NCI-H748 (cell line): ENCODE data around the gene KIFC1.

Experiments
- DNase-seq: peaks from one replicate; lab custom pipeline; 2025; ENCODE audit not compliant: unreplicated experiment; lab: John Stamatoyannopoulos, UW

The KIFC1 gene

DNA sequence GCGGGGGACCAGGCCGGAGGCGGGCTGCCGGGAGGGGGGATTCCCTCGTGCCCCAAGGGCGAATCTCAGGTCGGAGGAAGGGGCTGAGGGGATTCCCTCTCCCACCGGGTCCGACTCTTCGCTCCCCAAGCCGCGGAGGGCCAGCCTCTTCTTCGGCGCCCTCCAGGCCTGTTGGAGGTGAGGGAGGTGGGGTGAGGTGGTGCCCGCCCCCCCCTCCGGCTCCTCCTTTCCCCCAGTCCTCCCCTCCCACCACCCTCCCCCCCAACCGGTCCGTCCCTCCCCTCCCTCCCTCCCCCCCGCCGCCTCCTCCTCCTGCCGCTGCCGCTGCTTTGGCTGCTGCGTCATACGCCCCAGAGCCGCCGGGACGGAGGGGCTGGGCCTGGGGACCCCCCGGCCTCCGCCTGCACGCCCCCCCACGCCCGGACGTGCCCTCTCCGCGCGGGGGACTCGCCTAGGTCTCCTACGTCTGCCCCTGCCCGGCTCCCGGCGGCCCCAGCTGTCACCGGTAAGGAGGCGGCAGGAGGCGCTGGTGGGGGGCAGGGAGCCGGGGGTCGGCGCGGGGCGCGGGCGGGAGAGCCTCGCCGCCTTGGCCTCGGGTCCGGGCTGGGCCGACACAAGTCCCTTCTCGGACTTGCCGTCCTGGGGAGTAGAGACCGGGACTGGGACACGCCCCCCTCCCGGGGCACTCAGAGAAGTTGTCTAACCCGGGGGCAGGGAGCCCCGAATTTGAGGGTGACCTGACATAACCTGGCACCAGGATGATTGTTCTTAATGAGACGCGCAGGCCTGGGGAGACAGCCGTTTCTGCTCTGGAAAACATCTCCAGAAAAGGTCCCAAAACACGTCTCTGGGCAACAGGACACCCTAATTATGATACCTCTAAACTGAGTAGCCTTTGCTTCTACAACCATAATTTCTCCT is 19.3 kb downstream of the KIFC1 start, which contains the start of gene PHF1:
PHF1 (plus strand) TSS at position 304 of the 921 bp plus-strand sequence. CDS start 1,250 bp downstream, outside the sequence.
- DNase-seq = no peak

DNA sequence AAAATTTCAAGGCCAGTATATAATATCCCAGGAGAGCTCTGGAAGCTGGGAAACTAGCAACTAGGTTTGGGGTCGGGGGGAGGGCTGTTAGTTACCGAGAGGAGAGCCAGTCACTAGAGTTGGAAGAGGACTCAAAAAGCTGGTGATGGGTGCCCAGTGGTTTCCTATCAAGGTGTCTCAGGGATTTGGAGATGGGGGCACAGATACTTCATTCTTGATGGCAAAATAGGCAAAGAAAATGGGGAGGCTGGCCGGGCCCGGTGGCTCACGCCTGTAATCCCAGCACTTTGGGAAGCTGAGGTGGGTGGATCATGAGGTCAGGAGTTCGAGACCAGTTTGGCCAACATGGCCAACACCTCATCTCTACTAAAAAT is 20.0 kb downstream of the KIFC1 start:
- DNase-seq = no peak

DNA sequence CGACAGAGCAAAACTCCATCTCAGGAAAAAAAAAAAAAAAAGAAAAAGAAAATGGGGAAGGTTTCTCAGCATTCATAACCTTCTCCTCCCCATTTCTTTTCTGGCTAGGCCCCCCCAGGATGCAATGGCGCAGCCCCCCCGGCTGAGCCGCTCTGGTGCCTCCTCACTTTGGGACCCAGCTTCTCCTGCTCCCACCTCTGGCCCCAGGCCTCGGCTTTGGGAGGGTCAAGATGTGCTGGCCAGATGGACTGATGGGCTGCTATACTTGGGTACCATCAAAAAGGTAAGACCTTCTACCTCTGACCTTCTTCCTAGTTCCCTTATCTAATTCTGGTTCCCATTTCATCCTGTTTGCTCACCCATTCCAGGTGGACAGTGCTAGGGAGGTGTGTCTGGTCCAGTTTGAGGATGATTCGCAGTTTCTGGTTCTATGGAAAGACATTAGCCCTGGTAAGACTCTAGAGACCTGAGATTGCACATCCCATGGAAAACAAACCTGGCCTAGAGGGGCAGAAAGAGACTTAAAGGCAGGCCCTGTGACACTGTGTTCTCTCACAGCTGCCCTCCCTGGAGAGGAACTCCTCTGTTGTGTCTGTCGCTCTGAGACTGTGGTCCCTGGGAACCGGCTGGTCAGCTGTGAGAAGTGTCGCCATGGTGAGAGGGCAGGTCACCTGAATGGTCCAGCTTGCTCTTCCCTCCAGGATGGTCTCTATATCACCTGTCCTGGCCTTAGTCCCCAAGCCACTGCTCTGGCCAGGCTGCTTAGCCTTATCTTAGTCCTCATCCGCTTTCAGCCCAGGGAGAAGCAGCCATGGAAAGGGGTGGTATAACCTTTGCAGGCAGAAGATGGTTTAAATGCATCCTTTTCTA is 20.8 kb downstream of the KIFC1 start:
- no peak for DNase-seq

DNA sequence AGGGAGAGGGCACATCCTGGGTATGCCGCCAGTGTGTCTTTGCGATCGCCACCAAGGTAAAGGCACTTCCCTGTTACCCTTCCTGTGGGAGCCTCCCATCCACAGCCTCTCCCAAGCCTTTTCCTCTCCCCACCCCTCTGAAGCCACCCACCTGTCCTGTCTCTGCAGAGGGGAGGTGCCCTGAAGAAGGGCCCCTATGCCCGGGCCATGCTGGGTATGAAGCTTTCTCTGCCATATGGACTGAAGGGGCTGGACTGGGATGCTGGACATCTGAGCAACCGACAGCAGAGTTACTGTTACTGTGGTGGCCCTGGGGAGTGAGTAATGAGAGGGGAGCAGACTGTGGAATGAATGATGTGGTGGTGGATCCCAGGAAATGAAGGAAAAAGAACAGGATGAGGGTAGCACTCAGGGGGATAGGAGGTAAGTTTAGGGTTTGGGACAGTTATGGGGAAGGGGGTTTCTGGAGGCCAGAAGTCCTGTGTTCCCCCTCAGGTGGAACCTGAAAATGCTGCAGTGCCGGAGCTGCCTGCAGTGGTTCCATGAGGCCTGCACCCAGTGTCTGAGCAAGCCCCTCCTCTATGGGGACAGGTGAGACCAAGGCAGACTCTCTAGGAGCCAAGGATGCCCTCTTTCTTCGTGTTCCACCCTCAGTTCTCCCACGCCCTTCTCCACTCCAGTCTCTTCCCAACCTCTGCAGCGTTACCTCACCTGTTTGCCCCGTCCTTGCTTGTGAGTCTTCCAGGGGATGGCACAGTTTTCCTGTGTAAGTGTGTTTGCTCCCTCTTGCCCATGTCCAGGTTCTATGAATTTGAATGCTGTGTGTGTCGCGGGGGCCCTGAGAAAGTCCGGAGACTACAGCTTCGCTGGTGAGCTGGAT is 21.9 kb downstream of the KIFC1 start:
- no peak for DNase-seq

DNA sequence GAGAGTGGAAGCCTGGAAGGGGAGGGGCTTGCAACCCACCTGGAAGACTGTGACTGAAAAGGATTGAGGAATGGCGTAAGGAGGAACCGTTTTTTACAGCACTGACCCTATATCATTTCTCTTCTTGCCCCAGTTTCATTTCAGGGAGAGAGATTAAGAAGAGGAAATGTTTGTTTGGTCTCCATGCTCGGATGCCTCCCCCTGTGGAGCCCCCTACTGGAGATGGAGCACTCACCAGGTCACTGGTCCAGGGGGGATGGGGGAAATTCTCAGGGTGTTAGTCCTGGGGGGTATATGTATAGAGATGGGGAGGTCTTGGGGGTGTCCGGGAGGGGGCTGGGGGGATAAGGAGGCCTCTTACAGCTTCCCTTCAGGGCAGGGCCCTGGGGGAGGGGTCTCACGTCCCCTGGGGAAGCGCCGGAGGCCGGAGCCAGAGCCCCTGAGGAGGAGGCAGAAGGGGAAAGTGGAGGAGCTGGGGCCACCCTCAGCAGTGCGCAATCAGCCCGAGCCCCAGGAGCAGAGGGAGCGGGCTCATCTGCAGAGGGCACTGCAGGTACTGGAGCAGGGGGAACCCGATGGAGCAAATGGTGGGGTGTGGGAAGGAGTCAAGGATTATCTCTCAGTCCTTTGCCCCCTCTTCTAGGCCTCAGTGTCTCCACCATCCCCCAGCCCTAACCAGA is 23.1 kb downstream of the KIFC1 start:
- no peak for DNase-seq

DNA sequence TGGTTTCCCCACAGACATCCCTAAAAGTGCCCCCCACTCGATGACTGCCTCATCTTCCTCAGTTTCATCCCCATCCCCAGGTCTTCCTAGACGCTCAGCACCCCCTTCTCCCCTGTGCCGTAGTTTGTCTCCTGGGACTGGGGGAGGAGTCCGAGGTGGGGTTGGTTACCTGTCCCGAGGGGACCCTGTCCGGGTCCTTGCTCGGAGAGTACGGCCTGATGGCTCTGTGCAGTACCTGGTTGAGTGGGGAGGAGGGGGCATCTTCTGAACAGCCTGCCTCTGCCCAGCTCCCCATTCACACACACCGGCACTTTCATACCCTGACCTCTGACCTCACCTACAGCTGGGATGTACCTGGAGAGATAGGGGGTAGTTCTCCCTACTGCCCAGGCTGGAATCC is 24.2 kb downstream of the KIFC1 start:
- DNase-seq = no peak

DNA sequence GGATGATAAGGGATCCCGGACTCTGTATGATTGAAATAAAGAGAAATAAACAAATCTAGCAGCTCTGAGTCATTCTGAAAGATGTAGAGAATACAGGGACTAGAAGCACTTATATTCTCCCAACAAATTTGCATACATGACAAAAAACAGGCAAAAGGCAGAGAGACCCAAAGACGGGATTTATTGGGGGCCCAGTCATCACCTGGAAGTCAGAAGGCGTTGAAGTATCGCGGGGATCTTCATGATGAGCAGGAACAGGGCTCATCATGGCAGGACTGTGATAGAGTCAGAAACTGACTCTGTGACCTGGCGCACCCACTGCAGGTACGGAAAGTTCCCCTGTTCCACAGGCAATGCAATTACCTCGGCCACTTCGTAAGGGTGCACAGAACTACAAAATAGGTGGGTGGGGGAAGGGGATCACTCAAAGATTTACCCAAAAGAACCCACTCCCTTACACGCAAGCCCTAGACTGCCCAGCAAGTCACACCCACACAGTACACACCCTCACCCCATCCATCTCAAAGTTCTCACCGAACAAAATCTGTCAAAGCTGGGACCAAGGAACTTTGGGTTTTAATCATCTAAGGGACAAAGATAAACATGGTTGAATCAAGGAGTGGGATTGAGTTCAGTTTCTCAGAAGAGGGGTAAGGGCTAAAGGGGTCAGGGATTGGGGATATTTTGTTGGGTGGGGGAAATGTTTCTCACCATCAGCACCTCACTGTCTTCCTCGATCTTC is 24.9 kb downstream of the KIFC1 start:
- no peak for DNase-seq

DNA sequence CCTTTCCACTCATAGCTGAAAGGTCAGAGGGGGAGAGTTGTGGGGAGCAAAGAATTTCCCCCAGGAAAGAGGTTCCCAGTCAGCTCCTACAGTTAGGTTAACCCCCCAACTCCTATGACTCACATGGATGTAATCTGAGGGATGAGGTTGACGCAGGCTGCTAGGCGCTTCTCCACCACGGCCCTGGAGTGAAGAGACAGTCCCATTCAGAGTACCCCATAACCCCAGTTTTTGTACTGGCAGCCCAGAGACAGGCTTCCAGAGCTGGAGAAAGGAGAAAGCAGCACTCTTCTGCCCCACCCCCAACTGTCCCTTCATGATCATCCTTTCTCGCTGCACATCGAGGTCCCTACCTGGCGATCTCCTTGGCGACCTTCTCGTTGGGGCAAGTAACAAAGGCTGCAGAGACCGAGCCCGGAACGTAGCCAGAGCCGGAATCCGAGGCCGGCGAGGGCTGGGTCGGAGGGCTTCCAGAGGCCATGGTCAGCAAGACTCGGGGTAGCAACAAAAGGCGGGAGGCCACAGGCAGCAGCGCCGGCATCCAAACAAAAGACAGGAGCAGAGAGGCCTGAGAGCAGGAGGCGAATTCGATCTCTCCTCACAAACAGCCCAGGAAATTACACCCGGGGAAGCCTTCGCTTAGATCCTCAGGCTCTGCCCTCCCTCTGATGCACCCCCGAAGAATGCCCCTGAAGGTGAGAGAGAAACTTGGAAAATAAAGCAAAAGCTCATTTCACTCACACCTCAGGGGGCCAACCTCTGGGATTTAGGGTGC is 25.7 kb downstream of the KIFC1 start:
- peak; percentile 76 for DNase-seq

DNA sequence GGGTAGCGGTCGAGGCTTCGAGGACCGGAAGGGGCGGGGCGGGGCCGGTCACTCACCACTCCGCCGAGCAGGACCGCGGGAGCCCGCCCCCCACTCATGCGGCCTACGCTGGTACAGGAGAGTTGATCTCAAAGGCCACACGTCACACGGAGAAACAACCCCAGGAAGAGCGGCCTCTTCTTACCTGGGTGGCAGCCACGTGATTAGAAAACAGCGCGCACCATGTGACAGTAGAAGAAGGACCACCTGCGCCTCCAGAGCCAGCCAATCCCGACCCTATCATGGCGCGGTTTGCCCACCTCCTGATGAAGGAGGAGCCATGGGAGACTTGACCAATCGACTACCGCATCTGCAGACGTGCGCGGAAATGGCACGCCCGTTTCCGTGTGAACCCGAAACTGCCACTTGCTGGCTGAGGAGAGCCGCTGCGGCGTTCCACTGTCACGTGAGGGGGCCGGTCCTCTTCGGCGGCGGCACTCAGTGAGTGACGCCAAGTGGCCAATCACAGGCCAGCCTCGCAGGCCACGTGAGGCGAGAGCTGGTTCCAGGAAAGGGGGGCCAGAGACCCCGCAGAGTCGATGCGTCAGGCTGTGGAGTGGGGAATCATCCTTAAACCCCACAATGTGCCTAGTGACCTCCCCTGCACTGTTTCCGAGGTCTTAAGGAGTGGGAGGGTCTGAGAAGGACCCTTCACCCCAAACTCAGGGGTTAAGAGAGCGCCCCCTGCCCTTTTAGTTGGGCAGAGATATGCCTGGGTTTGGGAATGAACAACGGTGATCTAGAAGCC is 26.5 kb downstream of the KIFC1 start, which contains the start of gene CUTA:
CUTA (minus strand) TSS at position 205 of the 787 bp plus-strand sequence; CDS start at position 98, 107 bp downstream.
- peak; percentile 100 for DNase-seq

DNA sequence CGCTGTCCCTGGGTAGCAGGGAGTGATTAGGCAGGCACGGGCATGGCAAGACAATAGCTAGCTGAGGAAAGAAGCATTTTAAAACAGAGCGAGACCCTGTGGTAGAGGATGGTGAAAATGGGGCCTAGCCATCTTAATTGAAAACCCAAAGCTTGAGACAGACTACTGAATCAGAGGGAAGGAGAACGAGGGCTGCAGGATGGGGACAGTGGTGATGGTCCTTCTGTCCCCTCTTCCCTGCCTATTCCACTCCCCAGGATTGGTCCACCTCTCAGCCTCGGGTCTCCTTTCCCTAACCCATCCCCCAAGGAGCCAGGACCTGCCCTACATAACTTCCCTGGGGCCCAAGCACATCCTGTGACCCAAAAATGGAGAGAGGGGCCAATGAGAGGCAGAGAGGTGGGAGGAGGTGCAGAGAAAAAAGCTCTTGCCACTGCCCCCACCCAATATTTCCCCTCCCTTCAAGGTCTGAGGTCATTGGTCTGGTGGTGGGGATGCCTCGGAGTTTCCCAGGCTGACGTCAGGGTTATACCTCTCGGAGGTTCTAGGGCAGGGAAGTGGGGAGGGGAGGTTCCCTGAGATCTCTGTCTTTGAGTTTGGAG is 27.2 kb downstream of the KIFC1 start:
- no peak for DNase-seq

DNA sequence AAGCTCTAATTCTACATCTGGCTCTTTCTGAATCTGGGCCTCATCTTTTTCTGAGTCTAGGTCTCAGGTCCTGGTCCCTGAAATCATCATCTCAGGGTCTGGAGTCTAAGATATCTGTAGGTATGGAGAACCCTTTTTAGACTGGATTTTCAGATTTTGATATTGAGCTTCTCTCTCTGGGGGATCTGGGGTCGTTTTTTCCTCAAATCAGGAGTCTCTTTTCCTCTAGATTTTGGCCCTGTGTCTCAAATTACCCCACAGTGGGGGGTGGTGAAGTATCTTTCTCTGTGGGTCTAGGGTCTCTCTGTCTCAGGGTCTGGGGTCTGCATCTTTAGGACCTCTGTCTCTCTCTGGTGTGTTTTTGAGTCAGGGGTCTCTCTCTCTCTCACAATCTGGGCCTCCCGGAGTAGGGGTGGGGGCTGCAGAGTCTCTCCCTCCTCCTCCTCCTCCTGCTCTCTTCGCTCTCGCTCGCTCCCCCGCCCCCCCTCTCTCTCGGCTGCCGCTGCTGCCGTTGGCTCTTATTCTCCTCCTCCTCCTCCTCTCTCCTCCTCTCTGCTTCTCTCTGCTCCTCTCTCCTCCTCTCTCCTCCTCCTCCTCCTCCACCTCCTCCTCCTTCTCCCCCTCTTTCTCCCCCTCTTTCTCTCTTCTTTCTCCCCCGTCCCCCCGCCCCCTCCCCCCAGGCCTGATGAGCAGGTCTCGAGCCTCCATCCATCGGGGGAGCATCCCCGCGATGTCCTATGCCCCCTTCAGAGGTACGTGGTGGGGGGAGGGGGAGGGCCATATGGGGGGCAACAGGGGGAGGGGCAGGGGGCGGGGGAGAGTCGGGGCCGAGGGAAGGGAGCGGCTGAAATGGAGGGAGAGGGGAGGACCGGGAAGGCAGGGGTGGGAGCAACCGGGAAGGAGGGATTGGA is 28.2 kb downstream of the KIFC1 start, which contains the start of gene SYNGAP1:
SYNGAP1 (plus strand) TSS at position 486 of the 911 bp plus-strand sequence; CDS start at position 686, 200 bp downstream.
- peak; percentile 76 for DNase-seq

DNA sequence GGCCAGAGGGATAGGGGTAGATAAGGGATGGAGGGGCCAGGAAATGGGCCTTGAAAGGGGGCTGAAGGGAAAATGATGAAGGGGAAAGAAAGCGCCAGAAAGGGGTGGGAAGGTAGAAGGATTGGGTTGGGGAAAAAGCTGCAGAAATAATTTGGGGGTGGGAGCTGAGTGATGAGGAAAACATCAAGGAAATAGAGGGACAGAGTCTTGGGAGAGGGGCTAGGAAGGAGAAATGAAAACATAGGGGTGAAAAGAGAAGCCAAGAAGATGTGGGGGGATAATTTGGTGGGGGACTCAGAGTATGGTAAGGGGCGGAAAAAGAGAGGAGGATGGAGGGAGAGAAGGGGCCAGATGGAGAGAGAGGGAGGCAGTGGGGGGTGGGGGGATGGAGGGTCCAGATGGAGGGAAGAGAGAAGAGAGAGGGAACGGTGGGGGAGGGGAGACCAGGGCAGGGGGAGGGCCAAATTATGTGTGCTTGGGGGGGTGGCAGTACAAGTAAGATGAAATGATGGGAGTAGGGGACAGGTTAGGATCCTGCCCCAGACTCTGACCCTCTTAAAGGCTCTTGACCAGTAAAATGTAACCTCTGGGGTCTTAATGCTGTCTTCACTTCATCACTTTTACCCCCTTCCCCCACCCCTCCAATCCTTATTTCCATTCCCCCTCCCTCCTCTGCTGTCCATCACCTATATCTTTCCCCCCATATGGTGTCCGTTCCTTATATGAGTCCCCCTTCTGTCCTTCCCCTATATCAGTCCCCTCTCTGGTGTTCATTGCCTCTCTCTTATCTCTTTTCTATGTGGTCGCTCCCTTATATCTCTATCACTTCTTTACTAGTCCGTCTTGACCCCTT is 29.1 kb downstream of the KIFC1 start:
- DNase-seq = peak; percentile 31

DNA sequence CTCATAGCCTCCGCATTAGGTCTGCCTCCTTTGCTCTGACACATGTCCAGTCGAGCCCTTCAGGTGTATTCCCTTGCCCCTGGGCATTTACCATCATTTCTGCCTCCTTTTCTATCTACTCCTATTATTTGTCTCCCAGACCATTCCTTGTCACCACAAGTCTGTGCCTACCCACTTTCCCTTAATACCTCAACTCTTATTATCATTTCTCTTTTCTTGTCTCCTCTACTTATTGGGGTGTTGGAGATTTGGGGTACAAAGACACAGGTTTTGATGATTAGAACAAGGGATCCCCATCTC is 29.7 kb downstream of the KIFC1 start:
- DNase-seq = no peak

DNA sequence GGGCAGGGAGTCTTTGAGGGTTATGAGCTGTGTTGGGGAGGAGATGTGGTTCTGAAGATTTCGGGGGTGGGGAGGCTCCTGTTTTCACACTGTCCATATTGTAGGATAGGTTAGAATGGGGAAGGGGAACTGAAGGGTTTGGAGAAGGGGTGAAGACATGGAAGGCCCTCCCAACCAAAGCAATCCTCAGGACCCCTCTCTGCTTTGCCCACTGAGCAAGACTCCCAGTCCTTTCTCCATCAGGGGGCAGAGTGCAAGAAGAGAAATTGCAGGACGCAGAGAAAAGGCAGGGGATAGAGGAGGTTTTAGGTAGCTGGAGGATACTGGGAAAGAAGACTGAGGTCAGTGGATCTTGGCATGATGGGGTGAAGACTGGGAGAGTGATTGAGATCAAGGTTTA is 32.2 kb downstream of the KIFC1 start:
- no peak for DNase-seq

DNA sequence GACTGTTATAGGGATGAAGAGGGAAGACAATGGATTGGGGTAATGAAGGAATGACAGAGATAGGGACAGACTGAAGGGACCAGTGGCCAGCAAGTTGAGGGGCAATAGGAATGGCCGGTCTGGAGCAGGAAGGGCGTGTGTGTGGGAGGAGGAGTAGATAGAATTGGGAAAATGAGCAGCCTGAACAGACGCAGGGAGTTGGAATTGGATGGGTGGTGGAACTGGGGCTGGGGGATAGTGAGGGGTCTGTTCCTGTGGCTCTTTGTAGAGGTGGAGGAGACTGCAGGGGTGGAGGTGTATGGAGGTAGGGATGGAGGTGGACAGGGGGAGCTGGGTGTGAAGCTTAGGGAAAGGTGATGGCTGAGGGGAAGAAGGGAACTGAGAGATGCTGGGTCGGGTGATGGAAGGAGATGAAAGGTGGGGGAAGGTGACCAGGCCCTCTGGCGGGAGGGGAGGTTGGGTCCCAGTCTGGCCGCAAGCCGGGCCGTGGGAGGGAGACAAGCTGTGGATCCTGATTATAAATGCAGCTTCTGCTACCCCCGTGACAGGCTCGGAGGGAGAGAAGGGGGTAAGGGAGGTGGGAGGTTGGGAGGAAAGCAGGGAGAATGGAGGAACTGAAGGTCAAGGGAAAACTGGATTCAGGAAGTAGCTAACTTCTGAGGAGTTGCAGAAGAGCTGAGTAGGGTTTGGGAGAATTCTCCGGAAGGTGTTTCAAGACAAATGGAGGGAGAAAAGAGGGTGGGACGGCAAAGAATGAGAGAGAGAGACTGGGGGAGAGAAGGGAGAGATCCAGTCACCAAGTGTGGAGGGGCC is 33.4 kb downstream of the KIFC1 start:
- no peak for DNase-seq
